Testis (tissue), 3 donors: ENCODE measurements around the gene PSMB2. TPM values are rescaled to one million over a fixed set of nuclear protein-coding genes. Genes with fewer than 3 reads are reported as not detected.

Experiments
- DNase-seq: peaks from one replicate; pipeline ENCODE4 v3.0.0-alpha.2; 2019
- H3K27ac ChIP-seq, 2 donors: fragments of 200-600 bp; sonication (generic); one replicate each; pipeline ENCODE4 v1.5.1; 2019
- H3K27me3 ChIP-seq: fragments of 200-600 bp; sonication (generic); one replicate; pipeline ENCODE4 v1.5.1; 2019
- H3K36me3 ChIP-seq: fragments of 200-600 bp; sonication (generic); one replicate; pipeline ENCODE4 v1.5.1; 2017; ENCODE audit warnings: low read depth; ENCODE audit errors: missing control alignments
- H3K4me1 ChIP-seq: fragments of 200-600 bp; sonication (generic); one replicate; pipeline ENCODE4 v1.5.1; 2019
- H3K4me3 ChIP-seq, 2 donors: fragments of 200-600 bp; sonication (generic); one replicate each; pipeline ENCODE4 v1.5.1; 2017 to 2019
- H3K9me3 ChIP-seq: fragments of 200-600 bp; sonication (generic); one replicate; pipeline ENCODE4 v1.5.1; 2017
- CTCF ChIP-seq, 3 experiments: fragments of 450-650 bp in 2 of 3; fragments of 200-600 bp in 1 of 3; sonication (generic) in 1 of 3; IDR thresholded peaks; one replicate each; pipeline ENCODE4 v1.5.1; 2016 to 2019; ENCODE audit warnings: antibody characterized with exemption in 3 of 3, mild to moderate bottlenecking in 2 of 3, moderate library complexity in 1 of 3
- POLR2A ChIP-seq: fragments of 450-650 bp; IDR thresholded peaks from one replicate; pipeline ENCODE4 v1.6.1; 2017; ENCODE audit warnings: antibody characterized with exemption, mild to moderate bottlenecking, moderate library complexity
- WGBS, 2 donors: methylation state at CpG; one replicate each; pipeline ENCODE4 v1.1.5; 2018; 5-methylcytosine and 5-hydroxymethylcytosine counted together
- intact Hi-C: fragments of 100-400 bp; cut with DNase I; formaldehyde crosslinking; loops from one replicate; pipeline ENCODE4 v1.15.1; 2023; ENCODE audit warnings: low total_unique reads
- polyA plus RNA-seq: library from polyadenylated mRNA; stranded (reverse); fragments of 350-450 nt; fragmentation: Illumina TruSeq; extraction: RNeasy Lipid Tissue Mini Kit (QIAGEN cat#74804); gene quantifications from one replicate; pipeline ENCODE4 v1.2.3, GENCODE V29; 2014; ENCODE audit warnings: low read depth, low replicate concordance; ENCODE audit not compliant: insufficient read depth
- total RNA-seq, 2 donors: library from RNA; depleted of rRNA; stranded (reverse); fragments of >200 nt; gene quantifications; one replicate each; pipeline ENCODE4 v1.2.3, GENCODE V29; 2016

Gene PSMB2
- total and polyA plus RNA-seq, 3 donors from 2014 or later: 46.8 to 59.9 (median 50.1) TPM

GRCh38 chr1:35633547-35633946, 7.8 kb downstream of the PSMB2 start:
- DNase-seq: no peak
- H3K27ac ChIP-seq: no peak overlapping the region
- no peaks in the 10 kb centered on the region for H3K27me3 ChIP-seq
- intact Hi-C loops: no loop called here
- H3K4me3 ChIP-seq: no peak overlapping the region
- H3K4me1 ChIP-seq: peaks cover 7% of the 10 kb centered on the region
- H3K36me3 ChIP-seq: no peaks in the 10 kb centered on the region
- no peak for TF ChIP-seq CTCF (IDR thresholded peaks at IDR 0.05)
- TF ChIP-seq POLR2A: no peak
- no peaks in the 10 kb centered on the region for H3K9me3 ChIP-seq

GRCh38 chr1:35631396-35631795, 9.9 kb downstream of the PSMB2 start:
- no peaks in the 10 kb centered on the region for H3K36me3 ChIP-seq
- intact Hi-C loops: no loop called here
- TF ChIP-seq CTCF (IDR thresholded peaks at IDR 0.05) (no peak), POLR2A (no peak)
- WGBS, 2 donors: 91 to 95% methylated on average over 3 of the region's 3 CpGs
- no peaks in the 10 kb centered on the region for H3K4me1 ChIP-seq
- H3K9me3 ChIP-seq: no peaks in the 10 kb centered on the region
- DNase-seq: no peak
- no peaks in the 10 kb centered on the region for H3K27me3 ChIP-seq
- H3K4me3 ChIP-seq: no peak overlapping the region
- no peak overlapping the region for H3K27ac ChIP-seq

GRCh38 chr1:35629051-35629450, 12.3 kb downstream of the PSMB2 start:
- intact Hi-C loops: no loop called here
- Histone ChIP-seq H3K4me1 (no peaks in the 10 kb centered on the region), H3K4me3 (no peak overlapping the region), H3K27ac (no peak overlapping the region), H3K9me3 (no peaks in the 10 kb centered on the region), H3K27me3 (no peaks in the 10 kb centered on the region), H3K36me3 (no peaks in the 10 kb centered on the region)
- no peak for TF ChIP-seq CTCF (IDR thresholded peaks at IDR 0.05)
- TF ChIP-seq POLR2A: no peak
- 70 to 78% methylated on average over 2 of the region's 2 CpGs for WGBS, 2 donors
- DNase-seq: no peak

GRCh38 chr1:35623832-35624231, 17.5 kb downstream of the PSMB2 start:
- TF ChIP-seq CTCF (IDR thresholded peaks at IDR 0.05) (no peak), POLR2A (no peak)
- no peak overlapping the region for H3K27ac ChIP-seq
- no peaks in the 10 kb centered on the region for H3K9me3 ChIP-seq
- H3K4me1 ChIP-seq: no peaks in the 10 kb centered on the region
- no peak overlapping the region for H3K4me3 ChIP-seq
- H3K27me3 ChIP-seq: no peaks in the 10 kb centered on the region
- intact Hi-C loops: no loop called here
- no peak for DNase-seq
- H3K36me3 ChIP-seq: no peaks in the 10 kb centered on the region

- DNase-seq: no peak
- intact Hi-C loops: no loop called here
- no peaks in the 10 kb centered on the region for H3K4me1 ChIP-seq
- H3K36me3 ChIP-seq: no peaks in the 10 kb centered on the region
- no peaks in the 10 kb centered on the region for H3K9me3 ChIP-seq
- TF ChIP-seq CTCF (IDR thresholded peaks at IDR 0.05) (no peak), POLR2A (no peak)
- 82 to 92% methylated on average over 4 of the region's 4 CpGs for WGBS, 2 donors
- no peak overlapping the region for H3K27ac ChIP-seq
- H3K4me3 ChIP-seq: no peak overlapping the region
- no peaks in the 10 kb centered on the region for H3K27me3 ChIP-seq
Measured at GRCh38 chr1:35622510-35623178, 18.7 kb downstream of the PSMB2 start.
